ENCODE results near the gene LEKR1.
A peak's percentile ranks its signal among the peaks of the same experiment; 100 is the strongest.

The LEKR1 gene

DNA sequence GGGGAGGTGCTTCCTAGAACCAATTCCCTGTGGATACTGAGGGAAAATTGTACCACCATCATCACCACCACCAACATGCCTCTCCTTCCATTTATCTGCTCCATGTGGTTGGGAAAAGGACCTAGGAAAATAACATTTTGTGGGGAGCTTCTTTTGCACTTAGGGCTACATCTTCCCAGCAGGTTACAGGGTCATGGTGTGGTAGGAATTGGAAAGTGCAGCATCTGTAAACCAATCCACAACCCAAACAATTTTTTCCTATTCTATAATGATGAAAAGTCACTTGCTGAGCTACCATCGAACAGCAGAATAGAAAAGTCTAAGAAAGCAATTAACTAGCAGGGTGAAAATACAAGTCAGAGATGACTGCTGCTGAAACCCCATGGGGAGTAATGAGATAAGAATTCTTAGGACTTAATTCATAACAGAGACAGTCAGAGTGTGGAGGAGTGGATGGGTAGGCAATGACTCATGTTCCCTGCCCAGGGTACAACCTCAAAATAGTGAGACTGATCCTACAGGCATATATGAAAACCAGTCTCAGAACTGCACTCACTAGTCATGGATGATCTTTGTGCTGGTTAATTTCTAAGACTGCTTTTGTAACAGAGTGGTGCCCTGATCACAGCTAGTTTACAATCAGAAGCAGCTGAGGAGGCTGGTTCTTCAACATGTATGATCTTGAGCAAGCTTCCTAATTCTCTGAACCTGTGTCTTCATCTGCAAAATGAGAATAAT lies 38.1 kb upstream of the LEKR1 start:
- no peak overlapping the region for H3K27ac ChIP-seq

GRCh38 chr3:156788846-156789245 lies 37.3 kb upstream of the LEKR1 start:
- CTCF ChIA-PET = interaction anchor here (0.5 kb wide), 1 partner anchor 86 kb away, joined by 3 read pairs; no protein-coding TSS in a partner anchor
- POLR2A ChIA-PET (ENCODE audit: low non-redundant PET) = no interaction called here
- no peak for TF ChIP-seq CTCF (conservative IDR thresholded peaks at IDR 0.05; ENCODE audit: low read depth)
- H3K27ac ChIP-seq = peak overlapping the region; percentile 54; the same call in 1 of the 2 replicates
- no peak for DNase-seq (ENCODE audit: low spot score)

More for the DNA sequence above, 38.1 kb upstream of the LEKR1 start:
- no peak for TF ChIP-seq CTCF (conservative IDR thresholded peaks at IDR 0.05; ENCODE audit: low read depth)
- peak; percentile 92 for DNase-seq (ENCODE audit: low spot score)
- POLR2A ChIA-PET (ENCODE audit: low non-redundant PET) = no interaction called here
- CTCF ChIA-PET = interaction anchor here (0.5 kb wide), 1 partner anchor 85 kb away, joined by 3 read pairs; no protein-coding TSS in a partner anchor

GRCh38 chr3:156790156-156790555 lies 36.0 kb upstream of the LEKR1 start:
- CTCF ChIA-PET = no interaction called here
- TF ChIP-seq CTCF (conservative IDR thresholded peaks at IDR 0.05; ENCODE audit: low read depth) = no peak
- POLR2A ChIA-PET (ENCODE audit: low non-redundant PET) = no interaction called here
- H3K27ac ChIP-seq = no peak overlapping the region
- no peak for DNase-seq (ENCODE audit: low spot score)

DNA sequence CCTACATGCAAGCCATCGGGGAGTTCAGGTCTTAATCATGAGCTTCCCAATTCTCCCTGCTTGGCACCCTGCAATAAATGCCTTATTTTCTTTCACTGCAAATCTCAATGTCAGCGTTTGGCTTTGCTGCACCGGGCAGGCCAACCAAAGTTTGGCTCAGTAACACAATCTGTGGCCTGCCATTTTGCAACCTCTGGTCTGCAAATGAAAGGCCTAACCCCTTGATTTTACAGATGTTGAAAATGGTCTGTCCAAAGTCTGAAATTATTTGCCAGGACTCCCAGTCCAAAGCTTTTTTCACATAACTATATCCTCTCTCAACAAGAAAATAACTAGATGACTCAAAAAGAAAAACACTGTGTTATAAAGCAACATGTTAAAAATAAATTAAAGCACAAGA lies 34.0 kb upstream of the LEKR1 start:
- no peak for DNase-seq (ENCODE audit: low spot score)
- TF ChIP-seq CTCF (conservative IDR thresholded peaks at IDR 0.05; ENCODE audit: low read depth) = no peak
- ChIA-PET POLR2A (ENCODE audit: low non-redundant PET) (no interaction called here), CTCF (no interaction called here)
- H3K27ac ChIP-seq = no peak overlapping the region

DNA sequence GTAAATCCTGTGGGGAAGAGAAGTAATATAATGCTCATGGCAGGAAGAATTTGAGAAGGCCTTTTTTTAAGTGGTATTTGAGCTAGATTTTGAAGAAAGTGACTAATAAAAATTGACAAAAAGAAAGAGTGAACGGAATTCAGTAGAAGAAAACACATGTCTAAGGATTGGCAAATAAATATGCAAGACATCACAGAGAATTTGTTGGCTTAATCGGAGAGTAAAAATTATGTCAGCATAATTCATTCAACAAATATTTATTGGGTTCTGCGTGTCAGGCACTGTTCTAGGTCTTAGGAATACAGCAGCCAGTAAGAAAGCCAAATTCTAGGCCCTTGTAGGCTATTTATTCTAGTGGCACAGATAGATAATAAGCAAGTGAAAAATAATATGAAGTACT lies 33.6 kb upstream of the LEKR1 start:
- no peak overlapping the region for H3K27ac ChIP-seq
- ChIA-PET CTCF (no interaction called here), POLR2A (ENCODE audit: low non-redundant PET) (no interaction called here)
- no peak for TF ChIP-seq CTCF (conservative IDR thresholded peaks at IDR 0.05; ENCODE audit: low read depth)
- DNase-seq (ENCODE audit: low spot score) = no peak

- DNase-seq (ENCODE audit: low spot score) = no peak
- no peak overlapping the region for H3K27ac ChIP-seq
- TF ChIP-seq CTCF (conservative IDR thresholded peaks at IDR 0.05; ENCODE audit: low read depth) = no peak
- POLR2A ChIA-PET (ENCODE audit: low non-redundant PET) = no interaction called here
- CTCF ChIA-PET = interaction anchor here (0.5 to 0.6 kb wide), 2 partner anchors 10 to 181 kb away, joined by 3 to 4 read pairs; no protein-coding TSS in a partner anchor
Observed at GRCh38 chr3:156792945-156793344, 33.2 kb upstream of the LEKR1 start.

Measured in RWPE1 (cell line).